GM21528 (cell line): ENCODE data around the gene LAMA4.
"Not testable (repeated sequence)": the region's sequence is repeated elsewhere in the genome, so short reads cannot be mapped to it uniquely, and the experiment has no call there.

Source experiments
- ATAC-seq: cut with Tn5 transposase; IDR thresholded peaks from one replicate; pipeline ENCODE4 v1.9.1; 2021; ENCODE audit warnings: mild to moderate bottlenecking, moderate library complexity; ENCODE audit not compliant: unreplicated experiment, low FRiP score

LAMA4 gene

DNA sequence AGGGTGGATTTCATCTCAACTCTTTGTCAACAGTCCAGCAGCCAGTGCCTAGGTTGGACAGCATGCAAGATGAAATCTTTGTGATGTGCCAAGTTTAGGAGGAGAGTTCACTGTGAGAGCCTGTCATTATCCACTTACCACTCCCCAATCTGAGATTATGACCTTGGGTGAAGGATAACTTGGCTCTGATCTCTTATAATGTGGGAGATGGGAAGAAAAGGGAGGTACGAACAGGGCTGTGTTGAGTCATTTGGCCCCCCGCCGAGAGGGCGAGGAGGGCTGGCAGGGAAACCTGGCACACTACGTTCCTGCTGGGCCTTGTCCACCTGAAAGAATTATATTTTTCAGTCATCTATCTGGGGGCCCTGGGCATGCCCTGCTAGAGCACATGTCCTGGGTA lies 35.8 kb downstream of the LAMA4 start:
- no peak for ATAC-seq

DNA sequence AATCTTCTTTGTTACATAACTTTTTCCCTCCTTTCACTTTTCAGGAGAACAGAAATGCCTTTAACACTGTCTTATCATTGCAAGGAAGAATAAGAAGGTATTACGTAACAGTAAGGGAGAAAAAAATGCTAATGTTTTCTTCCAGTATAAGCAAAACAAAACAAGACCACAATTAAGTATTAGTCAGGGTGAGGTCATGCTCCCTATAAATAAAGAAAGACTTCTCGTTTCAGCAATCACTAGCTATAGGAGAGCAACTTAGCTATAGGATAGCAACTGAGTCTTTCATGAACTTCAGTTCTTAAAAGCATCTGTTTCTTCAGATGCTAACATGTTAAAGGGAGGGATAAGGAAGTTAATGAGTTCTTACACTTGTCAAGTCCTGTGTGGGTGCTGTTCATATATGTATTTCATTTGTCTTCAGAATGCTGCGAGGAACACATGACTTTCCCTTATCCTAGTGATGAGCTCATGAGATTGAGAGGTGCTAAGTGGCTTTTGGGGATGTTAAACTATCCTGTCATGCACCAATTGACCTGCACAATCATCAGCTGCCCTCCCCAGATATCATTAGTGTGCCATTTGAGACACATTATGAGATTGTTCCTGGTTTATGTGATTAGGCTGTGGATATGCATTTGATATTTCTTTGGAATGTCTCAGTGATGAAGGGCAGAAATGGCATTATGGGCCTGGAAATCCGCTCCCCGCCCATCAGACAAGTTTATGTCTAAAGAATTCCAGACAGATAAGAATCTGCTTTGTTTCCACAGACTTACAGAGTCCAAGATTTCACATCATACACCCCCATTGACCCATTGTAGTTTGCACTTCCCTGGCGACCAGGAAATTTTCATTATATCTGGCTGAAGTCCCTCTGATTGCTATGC lies 37.5 kb downstream of the LAMA4 start:
- no peak for ATAC-seq

DNA sequence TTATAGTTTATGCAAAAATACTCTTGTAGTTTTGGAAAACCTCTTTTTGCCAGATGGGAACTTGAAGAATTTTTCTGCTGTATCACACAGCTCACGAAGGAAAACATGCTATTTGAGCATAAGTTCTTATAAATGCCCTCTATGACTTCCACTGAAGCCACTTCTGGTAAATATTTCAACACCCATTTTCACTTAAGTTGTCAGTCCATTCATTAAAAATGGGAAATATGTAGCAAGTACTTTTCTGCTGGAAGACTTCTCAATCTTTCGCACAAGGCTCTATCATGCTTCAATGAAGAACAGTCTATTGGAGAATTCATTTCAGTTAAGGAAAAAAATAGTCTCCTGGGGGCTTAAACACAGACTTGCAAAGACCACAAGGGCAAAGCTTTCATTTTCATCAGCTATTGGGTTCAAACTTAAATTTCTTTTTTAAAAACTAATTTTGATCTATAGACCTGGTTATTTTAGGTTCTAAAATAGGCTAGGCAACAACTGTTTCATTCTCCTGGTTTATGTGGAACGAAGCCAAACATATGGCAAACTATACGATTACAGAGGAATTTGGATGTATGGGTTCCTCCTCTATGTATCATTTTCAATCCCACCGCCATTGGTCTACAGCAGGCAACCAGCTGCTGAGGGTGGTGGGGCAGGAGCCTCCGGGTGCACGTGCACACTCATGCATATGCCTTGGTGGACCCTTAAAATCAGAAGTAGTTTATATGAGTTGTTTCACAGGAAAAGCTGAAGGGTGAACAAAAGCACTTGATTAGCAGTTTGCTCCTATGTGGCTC lies 38.7 kb downstream of the LAMA4 start:
- ATAC-seq, result no peak

DNA sequence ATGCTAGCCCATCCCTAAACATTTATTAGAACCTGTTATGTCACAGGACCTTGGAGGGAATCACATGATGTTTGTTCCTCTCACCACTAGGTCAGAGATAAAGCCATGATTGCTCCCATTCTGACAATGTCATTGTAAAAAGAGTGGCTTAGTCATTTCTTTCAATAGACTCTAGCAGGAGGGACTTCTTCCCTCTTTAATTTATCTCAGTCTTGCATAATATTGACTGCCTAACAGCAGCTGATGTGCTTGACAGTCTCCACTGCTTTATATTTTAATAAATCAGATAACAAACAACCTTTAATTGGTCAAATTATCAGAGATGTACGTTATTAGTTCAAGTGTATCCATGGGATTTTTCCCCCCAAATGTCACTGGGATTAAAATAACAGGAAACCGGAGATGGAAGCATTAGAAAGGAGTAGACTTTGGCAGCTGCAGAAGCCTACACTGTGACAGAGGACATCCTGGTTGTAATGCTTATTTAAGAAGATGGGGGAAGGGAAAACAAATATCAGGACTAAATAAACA lies 39.6 kb downstream of the LAMA4 start:
- no peak for ATAC-seq

DNA sequence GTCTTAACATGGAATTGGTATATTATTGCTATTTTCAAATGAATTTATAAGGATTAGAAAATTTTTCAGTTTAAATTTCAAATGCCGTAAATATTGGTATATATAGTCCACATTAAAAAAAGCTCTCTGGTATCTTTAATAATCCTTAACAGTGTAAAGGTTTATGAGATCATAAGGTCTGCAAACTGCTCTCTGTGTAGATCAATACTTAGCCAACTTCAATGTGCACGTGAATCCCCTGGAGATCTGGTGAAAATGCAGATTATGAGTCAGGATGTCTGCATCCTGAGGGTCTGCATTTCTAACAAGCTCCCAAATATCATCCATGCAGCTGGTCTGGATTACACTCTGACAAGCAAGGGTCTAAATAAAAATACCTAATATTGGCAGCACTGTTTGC lies 43.5 kb downstream of the LAMA4 start:
- ATAC-seq, result no peak

DNA sequence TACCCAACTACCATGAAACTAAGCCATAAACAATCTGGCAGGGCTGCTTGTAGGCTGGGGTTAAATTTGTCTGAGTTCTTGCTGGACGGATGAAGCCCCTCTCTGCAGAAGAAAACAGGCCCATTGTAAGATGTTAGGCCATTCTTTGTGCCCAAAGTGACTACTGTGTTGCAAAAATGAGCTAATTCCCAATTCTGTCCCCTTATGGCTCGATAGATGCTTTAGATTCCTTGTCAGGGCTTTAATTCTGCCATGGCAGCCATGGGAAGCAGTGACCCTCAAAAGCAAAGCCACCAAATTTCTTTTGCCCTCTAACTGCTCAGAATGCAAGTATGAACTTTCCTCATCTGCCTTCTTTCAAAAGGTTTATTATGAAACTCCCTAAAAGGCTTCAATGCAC lies 45.2 kb downstream of the LAMA4 start:
- no peak for ATAC-seq

DNA sequence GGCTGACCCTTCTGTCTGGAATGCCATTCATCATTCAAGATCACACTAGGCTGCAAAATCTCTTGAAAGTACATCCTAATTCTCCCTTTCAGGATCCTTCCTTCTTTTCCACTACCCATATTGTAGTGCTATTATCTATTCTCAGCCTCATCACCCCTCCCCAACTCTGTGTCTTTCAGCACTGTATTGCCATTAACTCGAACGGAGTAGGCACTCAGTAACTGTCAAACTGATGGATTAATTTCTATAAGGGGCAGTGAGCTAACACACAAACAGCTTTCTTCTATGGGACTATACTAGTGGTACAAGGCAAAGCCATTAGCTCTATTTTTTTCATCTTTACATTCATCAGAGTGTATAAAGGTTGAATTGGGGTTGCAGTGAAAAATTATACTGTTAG lies 46.6 kb downstream of the LAMA4 start:
- no peak for ATAC-seq

DNA sequence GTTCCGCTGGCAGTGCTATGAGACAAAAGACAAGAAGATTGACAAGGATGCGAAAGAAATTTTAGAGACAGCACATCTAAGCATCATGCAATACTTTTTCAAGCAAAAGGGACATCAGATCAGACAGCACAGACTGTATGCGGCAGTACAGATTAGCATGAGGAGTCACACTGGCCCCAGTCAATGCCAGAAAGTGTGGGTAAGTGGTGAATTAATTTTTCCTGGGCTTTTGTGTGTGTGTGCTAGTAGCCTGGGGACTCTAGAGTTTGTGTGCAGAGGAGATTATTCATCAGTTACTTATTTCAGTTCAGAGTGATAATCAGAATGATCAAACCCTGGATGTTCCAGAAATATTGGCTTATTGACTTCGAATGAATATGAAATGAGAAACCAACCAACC lies 47.2 kb downstream of the LAMA4 start:
- no peak for ATAC-seq

DNA sequence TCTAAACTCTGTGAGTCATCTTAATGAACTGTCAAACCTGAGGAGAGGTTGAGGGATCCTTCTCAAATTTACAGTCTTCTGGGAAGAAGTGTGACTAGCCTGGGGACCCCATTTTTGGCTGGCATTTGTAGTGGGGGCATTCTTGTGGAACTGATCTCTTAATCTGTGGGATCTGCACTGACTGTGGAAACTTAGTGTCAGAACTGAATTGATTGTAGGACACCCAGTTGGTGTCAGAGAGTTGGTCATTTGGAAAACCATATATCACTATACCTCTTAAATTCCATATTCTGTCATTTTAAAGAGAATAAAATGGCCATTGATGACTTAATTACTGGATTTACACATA lies 48.3 kb downstream of the LAMA4 start:
- no peak for ATAC-seq

DNA sequence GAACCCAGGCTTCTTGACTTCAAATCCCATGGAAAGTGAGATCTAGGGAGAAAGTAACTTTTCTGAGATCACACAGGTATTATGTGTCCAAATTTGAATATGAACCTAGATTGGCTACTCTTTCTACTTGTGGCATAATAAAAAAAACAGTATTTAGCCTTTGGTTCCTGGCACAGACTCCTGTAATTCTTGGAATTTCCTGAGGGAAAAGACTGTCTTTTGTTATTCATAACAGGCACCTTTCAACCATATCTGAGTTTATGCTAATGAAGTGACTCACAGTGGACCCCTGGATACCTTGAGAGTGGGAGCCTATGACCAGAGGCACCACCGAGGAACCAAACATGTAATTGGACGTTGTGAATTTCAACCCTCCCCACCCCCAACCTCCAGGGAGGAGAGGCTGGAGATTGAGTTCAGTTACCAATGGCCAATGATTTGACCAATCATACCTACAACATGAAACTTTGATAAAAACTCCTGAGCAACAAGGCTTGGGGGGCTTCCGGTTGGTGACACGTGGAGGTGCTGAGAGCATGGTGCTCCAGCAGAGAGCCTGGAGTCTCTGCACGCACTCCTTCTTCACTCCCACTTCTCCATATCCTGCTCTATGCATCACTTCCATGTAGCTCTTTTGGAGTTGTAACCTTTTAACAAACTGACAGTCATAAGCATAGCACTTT lies 48.8 kb downstream of the LAMA4 start:
- ATAC-seq, result no peak

DNA sequence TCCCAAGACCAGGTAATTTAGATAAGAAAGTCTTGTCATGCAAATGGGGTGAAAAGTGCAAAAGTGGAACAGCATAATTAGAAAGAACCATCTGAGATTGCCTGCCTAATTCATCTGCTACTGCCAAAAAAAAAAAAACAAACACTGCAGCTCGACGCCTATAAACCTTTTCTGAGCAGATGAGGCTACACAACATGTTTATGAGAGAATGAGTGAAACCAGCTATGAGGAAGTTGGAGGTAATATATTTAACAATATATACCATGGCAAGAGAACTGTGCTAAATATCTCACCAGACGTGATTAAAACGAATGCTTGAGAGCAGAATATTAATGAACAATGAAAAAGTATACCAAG lies 50.0 kb downstream of the LAMA4 start:
- ATAC-seq, result peak; percentile 41

DNA sequence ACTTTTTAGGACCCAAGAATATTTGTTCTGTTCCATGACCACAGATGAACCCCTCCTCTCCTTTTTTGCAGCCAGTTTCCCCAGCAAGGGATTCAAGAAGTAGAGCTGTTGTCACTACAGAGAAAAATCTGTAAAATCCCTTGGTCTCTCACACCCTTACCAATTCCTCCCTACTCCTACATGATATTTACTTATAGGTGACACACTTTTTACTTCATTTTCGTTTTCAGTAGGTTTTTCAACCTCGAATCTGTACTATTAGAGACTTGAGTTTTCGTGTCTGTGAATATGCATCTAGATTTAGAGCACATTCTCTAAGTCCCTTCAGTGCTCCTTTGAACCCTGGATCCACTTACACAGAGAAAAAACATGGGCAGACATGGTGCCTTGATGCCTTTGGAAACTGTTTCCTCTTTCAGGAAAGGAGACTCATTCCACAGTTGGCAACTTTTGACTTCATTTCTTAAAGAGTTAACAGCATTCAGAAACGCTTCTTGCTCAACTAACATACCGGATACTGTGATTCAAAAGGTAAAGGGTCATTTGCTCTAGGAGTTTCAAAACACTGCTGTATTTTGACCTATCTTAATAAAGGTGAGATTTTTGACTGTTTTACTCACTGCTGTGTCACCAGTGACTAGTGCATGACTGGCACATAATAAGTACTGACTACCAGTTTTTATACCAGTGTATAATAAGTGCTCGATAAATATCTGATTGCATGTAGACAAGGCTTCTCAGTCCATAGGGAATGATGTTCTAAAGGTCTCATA lies 50.6 kb downstream of the LAMA4 start:
- peak; percentile 63 for ATAC-seq

DNA sequence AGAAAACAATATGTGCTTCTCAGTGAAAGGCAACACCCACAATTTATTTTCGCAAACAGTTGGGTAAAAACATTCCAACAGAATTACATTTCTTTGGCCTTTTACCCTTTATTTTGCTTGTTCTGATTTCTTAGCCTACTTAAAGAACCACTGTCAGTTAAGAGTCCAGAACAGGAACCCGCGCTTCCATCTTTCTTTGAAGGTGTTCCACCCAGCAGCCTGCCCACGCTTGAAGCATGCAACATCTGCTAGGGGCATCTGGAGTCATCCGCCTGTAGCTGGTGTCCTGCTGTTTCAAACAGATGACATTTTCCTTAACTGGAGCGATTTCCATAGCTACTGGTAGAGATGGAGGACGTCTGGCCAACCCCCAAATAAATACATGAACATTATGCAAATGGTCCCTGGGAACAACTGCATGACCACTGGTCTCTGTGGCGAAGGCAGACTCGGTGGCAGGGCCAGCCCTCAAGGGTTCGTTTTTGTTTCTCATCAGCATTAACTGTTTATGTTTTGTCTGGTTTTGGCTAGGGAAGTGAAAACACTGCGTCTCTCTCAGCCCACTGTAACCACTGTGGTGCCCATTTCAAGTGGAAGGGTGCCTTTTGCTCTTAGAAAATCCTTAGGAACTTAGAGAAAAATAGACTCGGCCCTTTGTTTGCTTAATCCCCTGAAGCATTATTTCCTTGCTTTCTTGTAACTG lies 51.6 kb downstream of the LAMA4 start:
- ATAC-seq, result peak; percentile 94

DNA sequence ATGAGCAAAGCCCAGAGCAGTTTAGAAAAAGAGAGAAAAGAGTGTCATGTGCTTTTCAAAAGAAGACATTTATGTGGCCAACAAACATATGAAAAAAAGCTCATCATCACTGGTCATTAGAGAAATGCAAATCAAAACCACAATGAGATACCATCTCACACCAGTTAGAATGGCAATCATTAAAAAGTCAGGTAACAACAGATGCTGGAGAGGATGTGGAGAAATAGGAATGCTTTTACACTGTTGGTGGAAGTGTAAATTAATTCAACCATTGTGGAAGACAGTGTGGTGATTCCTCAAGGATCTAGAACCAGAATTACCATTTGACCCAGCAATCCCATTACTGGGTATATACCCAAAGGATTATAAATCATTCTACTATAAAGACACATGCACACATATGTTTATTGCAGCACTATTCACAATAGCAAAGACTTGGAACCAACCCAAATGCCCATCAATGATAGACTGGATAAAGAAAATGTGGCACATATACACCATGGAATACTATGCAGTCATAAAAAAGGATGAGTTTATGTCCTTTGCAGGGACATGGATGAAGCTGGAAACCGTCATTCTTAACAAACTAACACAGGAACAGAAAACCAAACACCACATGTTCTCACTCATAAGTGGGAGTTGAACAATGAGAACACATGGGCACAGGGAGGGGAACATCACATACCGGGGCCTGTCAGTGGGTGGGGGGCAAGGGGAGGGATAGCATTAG lies 54.0 kb downstream of the LAMA4 start:
- ATAC-seq, result not testable (repeated sequence)

DNA sequence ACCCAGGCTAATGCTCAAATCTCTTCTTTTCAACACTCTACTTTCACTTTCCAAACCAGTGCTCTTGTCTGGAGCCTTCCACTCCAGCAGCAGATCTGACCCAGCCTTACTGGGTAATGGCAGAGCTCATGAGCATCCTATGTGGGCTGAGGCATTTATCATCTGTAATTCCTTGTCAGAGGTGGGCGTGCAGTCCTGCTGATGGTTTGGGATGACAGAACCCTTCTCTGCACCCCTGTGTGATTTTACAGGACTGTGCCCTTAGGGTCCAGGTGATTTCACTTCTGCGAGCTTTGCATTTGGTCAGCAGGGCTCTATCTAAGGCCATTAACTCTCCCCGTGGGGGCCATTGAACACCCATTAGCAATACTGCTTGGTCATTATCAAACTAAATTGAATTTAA lies 55.4 kb downstream of the LAMA4 start:
- no peak for ATAC-seq

DNA sequence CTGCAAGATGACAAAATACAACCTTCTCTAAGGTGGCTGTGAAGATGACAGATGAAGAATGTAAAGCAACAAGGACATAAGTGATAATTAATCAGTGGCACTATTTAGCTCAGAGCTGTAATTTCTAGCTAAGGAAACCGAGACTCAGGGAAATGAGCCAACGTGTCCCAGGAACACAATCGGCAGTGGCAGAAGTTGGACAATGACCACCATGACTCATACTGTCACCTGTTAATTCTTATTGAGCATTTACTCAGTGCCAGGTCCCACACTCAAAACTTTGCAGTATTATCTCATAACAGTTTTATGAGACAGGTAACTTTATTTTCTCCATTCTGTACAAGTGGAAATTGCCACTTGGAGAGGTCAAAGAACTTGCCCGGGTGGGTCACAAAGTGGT lies 55.8 kb downstream of the LAMA4 start:
- no peak for ATAC-seq

DNA sequence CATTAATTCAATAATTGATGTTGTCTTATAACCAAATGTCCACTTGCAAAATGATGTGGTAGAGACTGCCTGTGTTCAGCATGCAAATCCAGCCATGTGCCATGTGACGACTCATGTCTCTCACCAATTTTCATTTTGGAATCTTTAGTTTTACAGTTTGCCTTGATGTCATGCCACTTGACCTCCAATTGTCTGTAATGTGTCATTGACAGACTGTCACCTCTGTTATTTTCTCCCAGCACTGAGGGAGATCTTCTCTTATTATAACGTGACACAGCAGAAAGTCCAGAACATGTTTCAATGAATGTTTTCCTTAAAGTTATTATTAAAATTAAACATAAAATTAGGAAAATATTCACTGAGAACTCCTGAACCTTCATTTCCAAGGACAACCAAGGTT lies 56.7 kb downstream of the LAMA4 start:
- no peak for ATAC-seq

DNA sequence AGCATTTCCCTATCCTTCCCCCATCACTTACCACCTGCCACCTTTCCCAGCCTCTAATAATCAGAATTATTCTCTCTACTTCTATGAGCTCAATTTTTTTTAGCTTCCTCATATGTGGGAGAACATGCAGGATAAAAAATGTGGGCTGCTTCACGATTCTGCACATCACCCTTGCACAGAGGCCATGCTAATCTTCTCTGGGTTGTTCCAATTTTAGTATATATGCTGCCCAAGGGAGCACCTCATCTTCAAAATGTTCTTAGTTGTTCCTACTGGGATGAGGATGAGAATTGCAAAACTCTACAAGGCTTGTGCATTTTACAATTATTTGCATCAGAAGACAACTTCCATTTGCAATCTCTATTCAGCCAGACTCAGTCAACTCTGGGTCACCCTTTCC lies 58.1 kb downstream of the LAMA4 start:
- no peak for ATAC-seq

DNA sequence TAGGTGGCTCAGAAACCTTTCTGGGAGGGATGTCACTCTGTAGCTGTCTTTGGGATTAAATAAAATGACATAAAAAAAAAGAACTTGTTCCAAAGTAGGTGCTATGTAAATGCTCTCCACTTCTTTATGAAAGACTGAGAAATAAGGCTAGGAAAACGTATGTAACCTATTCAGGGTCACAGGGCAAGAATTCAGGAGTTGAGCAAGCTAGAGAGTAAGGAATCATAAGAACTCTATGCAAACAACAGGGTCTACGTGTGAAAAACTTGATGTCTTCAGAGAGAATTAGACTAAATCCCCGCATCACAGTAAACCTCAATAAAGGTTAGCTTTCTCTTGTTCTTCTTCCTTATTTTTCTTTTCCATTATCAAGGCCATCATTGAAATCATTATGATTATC lies 59.2 kb downstream of the LAMA4 start:
- ATAC-seq, result no peak
